ENCODE data around the gene REX1BD.
"Not testable (repeated sequence)": the region's sequence is repeated elsewhere in the genome, so short reads cannot be mapped to it uniquely, and the experiment has no call there.

The REX1BD gene

GRCh38 chr19:18580311-18580710, 8.3 kb upstream of the REX1BD start:
- DNase-seq, result no peak

GRCh38 chr19:18586306-18586705, 2.3 kb upstream of the REX1BD start:
- peak; percentile 55 for DNase-seq

GRCh38 chr19:18587561-18587960, 1.0 kb upstream of the REX1BD start:
- DNase-seq, result no peak

GRCh38 chr19:18587962-18588610, 512 bp upstream of the REX1BD start:
- no peak for DNase-seq

GRCh38 chr19:18589380-18590272, 1.0 kb downstream of the REX1BD start:
- DNase-seq, result peak; percentile 83

GRCh38 chr19:18590273-18591272, 2.0 kb downstream of the REX1BD start:
- DNase-seq, result peak; percentile 67

- DNase-seq, result no peak
These were observed 3.3 kb downstream of the REX1BD start for GRCh38 chr19:18591735-18592385.

- DNase-seq, result not testable (repeated sequence)
These were observed 4.1 kb downstream of the REX1BD start for GRCh38 chr19:18592732-18593131.

- DNase-seq, result no peak
These were observed 4.9 kb downstream of the REX1BD start for GRCh38 chr19:18593367-18594095.

- peak; percentile 80 for DNase-seq
These were observed 5.7 kb downstream of the REX1BD start for GRCh38 chr19:18594096-18594823.

GRCh38 chr19:18594824-18595373, 6.3 kb downstream of the REX1BD start:
- DNase-seq, result no peak

GRCh38 chr19:18595475-18595874, 6.9 kb downstream of the REX1BD start:
- no peak for DNase-seq

- DNase-seq, result peak; percentile 77
These were observed 8.2 kb downstream of the REX1BD start for GRCh38 chr19:18596752-18597157.

GRCh38 chr19:18597809-18598660, 9.4 kb downstream of the REX1BD start:
- no peak for DNase-seq

GRCh38 chr19:18599485-18599884, 10.9 kb downstream of the REX1BD start:
- no peak for DNase-seq

GRCh38 chr19:18600692-18601397, 12.2 kb downstream of the REX1BD start:
- not testable (repeated sequence) for DNase-seq

- no peak for DNase-seq
These were observed 13.3 kb downstream of the REX1BD start for GRCh38 chr19:18601875-18602274.

- peak; percentile 71 for DNase-seq
These were observed 14.8 kb downstream of the REX1BD start for GRCh38 chr19:18603255-18603957.

Measured in hematopoietic multipotent progenitor cell treated with erythropoietin and hydrocortisone succinate and interleukin-3 and kit ligand, for 6 days (in vitro differentiated cells).